IPS-NIHi11 (cell line): ENCODE measurements around the gene FBRSL1.
"Not testable (repeated sequence)": the region's sequence is repeated elsewhere in the genome, so short reads cannot be mapped to it uniquely, and the experiment has no call there.

ENCODE experiments used
- DNase-seq: peaks from one replicate; pipeline ENCODE4 v3.0.0; 2012; ENCODE audit warnings: mixed read lengths, low spot score

Gene FBRSL1

DNA sequence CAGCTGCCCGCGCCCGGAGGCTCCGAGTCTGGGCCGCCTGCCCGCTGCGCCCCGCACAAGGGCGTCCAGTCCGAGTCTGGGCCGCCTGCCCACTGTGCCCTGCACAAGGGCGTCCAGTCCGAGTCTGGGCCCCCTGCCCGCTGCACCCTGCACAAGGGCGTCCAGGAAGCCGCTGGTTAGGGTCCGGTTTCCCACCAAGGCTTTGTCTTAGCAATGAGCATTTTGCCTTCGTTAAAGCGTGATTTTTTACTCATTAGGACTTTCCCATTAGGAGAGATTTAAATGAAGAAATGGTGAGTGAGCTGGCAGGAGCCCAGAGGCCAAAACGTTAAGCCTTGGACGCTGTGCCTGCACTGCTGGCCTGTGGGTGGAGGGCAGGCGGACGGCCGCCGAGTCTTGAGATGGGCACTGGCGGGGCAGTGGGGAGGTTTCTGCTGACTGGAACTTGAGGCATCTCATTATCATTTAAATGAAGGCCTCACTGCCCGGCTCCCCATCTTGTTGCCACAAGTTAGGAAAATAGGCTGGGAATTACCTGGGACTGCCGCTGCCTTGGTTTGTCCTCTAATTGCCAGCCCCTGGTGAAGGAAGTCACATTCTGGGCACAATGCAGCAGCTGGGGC lies 36.0 kb downstream of the FBRSL1 start:
- peak; percentile 67 for DNase-seq

- no peak for DNase-seq
These were observed 37.4 kb downstream of the FBRSL1 start for GRCh38 chr12:132527186-132527882.

- DNase-seq = no peak
These were observed 37.9 kb downstream of the FBRSL1 start for GRCh38 chr12:132527883-132528264.

DNA sequence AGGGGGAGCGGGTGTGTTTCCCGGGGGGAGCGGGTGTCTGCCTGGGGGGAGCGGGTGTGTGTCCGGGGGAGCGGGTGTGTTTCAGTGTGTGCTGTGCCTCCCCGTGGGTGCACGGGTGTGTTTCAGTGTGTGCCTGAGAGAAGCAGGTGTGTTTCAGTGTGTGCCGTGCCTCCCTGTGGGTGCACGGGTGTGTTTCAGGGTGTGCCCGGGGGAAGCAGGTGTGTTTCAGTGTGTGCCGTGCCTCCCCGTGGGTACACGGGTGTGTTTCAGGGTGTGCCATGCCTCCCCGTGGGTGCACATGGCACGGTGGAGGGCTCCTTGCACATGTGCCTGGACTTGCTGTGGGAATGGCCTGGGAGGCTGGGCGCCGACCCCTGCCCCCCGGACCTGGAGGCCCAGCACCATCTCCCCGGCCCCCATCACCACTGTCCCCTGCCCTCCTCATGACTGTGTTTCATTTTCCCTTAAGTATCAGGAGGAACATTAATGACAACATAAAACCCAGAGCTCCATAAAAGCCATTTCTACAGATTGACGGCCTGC lies 38.7 kb downstream of the FBRSL1 start:
- no peak for DNase-seq

- no peak for DNase-seq
These were observed 39.3 kb downstream of the FBRSL1 start for GRCh38 chr12:132529156-132529839.

GRCh38 chr12:132529906-132530305 lies 40.0 kb downstream of the FBRSL1 start:
- no peak for DNase-seq

DNA sequence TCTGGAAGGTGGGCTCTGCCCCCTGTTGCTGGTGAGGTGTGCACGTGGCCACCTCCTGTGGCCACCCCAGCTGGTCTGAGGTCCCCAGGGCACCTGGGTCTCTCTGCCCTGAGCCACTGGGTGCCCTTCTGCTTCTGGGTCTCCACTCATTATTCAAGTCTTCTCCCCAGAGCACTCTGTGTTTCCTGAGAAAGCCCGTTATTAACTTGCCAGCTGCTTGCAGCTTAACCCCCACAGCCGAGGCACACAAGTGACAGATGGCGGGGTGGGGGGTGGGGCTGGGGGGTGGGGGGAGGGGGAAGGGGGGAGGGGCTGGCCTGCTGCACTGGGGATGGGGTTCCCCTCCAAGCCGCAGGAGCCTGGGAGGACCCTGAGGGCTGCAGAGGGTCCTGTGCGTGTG lies 40.5 kb downstream of the FBRSL1 start:
- DNase-seq = no peak

- no peak for DNase-seq
These were observed 40.9 kb downstream of the FBRSL1 start for GRCh38 chr12:132530851-132531250.

DNA sequence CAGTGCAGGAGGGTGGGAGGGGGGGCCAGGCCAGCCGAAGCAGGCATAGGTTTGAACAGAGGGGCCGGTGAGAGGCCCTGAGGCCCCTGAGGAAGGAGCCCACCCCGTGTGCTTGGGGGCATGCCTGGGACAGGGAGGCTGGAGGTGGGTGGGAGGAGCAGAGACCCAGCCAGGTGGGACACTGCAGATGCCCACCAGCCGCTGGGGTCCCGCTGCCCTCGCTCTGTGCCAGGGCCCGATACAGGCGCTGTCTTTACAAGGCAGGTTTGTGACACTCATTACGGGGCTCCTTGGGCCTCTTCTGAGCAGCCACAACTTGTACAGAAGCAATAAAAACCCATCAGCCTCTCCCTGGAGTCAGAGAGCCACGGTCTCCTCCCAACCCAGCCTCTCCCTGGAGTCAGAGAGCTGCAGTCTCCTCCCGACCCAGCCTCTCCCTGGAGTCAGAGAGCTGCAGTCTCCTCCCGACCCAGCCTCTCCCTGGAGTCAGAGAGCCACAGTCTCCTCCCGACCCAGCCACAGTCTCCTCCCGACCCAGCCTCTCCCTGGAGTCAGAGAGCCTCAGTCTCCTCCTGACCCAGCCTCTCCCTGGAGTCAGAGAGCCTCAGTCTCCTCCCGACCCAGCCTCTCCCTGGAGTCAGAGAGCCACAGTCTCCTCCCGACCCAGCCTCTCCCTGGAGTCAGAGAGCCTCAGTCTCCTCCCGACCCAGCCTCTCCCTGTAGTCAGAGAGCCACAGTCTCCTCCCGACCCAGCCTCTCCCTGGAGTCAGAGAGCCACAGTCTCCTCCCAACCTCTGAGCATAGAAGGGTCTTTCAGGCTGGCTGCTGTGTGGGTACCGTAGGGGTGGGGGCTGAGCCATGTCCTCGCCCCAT lies 43.0 kb downstream of the FBRSL1 start:
- not testable (repeated sequence) for DNase-seq

DNA sequence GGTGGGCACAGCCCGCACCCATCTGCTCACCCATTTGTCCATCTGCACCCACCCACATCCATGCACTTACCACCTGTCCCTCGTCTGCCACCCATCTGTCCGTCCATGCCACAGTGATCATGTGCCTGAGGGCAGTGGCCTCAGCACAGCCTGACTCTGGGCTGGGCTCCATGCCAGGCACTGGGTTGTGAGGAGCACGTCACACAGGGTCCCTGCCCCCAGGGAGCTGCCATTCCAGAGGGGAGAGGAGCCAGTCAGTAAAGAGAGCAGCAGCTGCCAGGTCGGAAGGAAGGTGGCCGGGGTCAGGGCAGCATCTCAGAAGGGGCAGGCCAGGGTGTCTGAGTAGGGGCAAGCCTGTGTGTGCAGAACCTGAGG lies 43.6 kb downstream of the FBRSL1 start:
- DNase-seq = no peak

- no peak for DNase-seq
These were observed 44.1 kb downstream of the FBRSL1 start for GRCh38 chr12:132534076-132534475.

DNA sequence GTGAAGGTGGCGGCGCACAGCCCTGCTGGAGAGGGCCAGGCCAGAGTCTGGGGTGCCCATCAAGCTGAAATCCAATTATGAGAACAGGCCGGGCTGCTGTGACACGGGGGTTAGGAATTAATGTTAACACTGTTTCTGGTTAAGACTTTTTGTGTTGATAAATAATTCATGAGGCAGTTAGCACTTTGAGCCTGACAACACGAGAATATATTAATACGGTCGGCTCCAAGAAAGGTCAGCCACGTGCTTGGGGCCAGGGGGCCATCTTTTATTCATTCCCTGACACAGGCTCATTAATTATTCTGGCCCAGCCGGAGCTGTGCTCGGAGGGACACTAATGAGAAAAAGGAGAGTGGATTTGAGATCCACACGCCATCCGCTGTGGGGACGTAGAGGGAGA lies 45.1 kb downstream of the FBRSL1 start:
- no peak for DNase-seq

DNA sequence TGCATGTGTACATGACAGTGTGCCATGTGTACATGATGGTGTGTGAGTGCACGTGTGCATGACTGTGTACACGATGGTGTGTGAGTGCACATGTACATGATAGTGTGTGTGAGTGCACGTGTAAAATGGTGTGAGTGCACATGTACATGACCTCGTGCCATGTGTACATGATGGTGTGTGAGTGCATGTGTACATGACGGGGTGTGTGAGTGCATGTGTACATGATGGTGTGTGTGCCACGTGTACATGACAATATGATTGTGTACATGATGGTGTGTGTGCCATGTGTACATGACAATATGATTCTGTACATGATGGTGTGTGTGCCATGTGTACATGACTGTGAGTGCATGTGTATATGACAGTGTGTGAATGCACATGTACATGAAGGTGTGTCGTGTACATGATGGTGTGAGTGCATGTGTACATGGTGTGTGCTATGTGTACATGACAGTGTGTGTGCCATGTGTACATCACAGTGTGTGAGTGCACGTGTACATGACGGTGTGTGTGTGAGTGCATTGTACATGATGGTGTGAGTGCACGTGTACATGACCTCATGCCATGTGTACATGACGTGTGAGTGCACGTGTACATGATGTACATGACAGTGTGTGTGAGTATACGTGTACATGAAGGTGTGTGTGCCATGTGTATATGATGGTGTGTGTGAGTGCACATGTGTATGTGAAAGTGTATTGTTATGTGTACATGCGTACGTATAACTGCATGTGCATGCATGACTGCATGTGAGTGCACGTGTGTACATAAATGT lies 46.3 kb downstream of the FBRSL1 start:
- DNase-seq = no peak

DNA sequence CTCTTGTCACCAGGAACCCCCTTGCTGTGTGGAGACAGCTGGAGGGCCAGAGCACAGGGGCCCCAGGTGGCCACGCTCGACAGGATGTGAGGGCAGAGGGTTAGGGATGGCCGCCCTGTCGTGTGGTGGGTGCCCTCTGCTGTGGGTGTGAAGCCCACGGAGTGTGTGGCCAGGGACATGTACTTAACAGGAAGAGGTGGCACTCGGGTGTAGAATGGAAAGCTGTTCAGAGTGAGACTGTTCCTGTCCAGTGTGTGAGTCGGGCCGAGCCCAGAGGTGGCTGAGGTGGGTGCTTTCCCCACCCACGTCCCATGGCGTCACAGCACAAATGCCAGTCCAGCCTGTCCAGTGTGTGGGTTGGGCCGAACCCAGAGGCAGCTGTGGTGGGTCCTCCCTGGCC lies 47.1 kb downstream of the FBRSL1 start:
- DNase-seq = no peak

GRCh38 chr12:132537836-132538662 lies 48.1 kb downstream of the FBRSL1 start:
- DNase-seq = no peak

DNA sequence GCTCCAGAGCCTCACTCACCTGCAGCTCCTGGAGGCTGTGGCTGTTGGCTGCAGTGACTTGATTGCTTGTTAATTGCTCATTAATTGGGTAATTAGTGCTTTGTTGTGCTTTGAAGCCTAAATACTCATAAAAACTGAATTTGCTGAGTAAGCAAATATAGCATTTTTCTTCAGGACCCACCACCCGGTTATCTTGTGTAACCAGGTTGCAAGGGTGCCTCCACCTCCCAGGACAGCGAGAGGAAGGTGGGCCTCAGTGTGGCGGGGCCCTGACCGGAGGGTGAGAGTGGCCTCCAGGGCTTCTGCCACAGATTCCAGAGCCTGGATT lies 48.7 kb downstream of the FBRSL1 start:
- no peak for DNase-seq

- DNase-seq = no peak
These were observed 49.2 kb downstream of the FBRSL1 start for GRCh38 chr12:132539016-132539773.

- no peak for DNase-seq
These were observed 50.5 kb downstream of the FBRSL1 start for GRCh38 chr12:132540436-132540835.

GRCh38 chr12:132541200-132541599 lies 51.2 kb downstream of the FBRSL1 start:
- no peak for DNase-seq

- no peak for DNase-seq
These were observed 52.0 kb downstream of the FBRSL1 start for GRCh38 chr12:132541996-132542395.
